CD4-positive, alpha-beta T cell treated with Interferon gamma for 1 hour (primary cell): ENCODE results near the gene RAB32.
A peak's percentile ranks its signal among the peaks of the same experiment; 100 is the strongest.
"Not testable (repeated sequence)": the region's sequence is repeated elsewhere in the genome, so short reads cannot be mapped to it uniquely, and the experiment has no call there.

ENCODE experiments used
- DNase-seq: peaks from one replicate; pipeline ENCODE4 v3.0.0-alpha.2; 2020

The RAB32 gene

GRCh38 chr6:146543211-146543939 lies at the start of gene RAB32:
TSS of gene RAB32 (plus strand) at chr6:146543833. CDS start at chr6:146543872, 39 bp downstream.
- DNase-seq, result peak; percentile 81

- DNase-seq, result no peak
These were observed 45.3 kb upstream of the RAB32 start for GRCh38 chr6:146498309-146498708.

DNA sequence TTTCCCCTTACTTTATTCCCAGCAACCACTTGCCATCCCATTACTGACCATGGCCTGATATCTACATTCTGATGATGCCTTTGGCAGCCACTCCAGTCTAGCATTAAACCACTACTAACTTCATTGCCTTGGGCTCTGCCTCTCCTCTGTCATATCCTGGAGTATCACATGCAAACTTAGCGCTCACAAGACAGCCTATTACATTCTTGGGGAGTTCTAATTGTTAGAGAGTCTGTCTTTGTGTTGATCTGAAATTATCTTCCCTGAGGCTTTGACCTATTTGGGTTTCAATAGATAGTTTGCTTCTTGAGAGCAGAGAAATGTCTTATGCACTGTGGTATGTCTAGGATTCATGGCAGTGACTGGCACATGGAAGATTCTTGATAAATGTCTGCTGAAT lies 40.5 kb upstream of the RAB32 start:
- DNase-seq, result no peak

DNA sequence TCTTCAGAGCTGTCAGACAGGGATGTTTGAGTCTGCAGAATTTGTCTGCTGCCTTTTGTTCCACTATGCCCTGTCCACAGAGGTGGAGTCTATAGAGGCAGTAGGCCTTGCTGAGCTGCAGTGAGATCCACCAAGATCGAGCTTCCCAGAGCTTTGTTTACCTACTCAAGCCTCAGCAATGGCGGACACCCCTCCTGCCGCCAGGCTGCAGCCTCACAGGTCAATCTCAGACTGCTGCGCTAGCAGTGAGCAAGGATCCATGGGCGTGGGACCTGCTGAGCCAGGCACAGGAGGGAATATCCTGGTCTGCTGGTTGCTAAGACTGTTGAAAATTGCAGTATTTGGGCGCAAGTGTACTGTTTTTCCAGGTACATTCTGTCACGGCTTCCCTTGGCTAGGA lies 28.4 kb upstream of the RAB32 start:
- no peak for DNase-seq

DNA sequence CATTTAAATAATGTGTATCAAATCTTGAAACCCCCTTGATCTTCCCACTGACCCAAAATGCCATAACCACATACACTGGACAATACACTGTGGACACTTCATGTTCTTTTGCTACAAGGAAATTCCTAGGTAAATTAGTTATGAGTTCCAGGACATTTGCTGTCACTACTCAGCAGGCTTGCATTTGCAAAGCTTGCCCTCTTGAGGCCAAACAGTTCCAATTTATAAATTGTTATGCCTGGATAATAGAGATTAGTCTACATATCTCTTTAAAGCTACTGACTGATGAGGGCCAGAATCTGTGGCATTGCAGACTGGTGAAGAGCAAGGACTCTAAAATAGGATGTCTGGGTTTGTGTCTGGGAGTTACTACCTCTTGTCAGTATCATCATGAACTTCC lies 17.4 kb upstream of the RAB32 start:
- no peak for DNase-seq

- DNase-seq, result no peak
These were observed 10.9 kb upstream of the RAB32 start for GRCh38 chr6:146532702-146533101.

DNA sequence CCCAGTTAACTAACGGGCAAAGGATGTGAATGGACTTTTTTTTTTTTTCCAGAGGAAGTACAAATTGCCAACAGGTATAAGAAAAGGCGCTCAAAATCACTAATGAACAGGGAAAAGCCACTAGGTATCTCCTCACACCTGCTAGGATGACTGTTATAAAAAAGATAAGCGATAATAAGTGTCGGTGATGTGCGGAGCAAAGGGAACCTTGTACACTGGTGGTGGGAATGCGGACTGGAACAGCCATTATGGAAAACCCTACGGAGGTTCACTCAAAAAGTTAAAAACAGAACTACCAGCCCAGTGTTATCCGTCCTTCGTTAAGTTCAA lies 787 bp upstream of the RAB32 start:
- DNase-seq, result no peak

DNA sequence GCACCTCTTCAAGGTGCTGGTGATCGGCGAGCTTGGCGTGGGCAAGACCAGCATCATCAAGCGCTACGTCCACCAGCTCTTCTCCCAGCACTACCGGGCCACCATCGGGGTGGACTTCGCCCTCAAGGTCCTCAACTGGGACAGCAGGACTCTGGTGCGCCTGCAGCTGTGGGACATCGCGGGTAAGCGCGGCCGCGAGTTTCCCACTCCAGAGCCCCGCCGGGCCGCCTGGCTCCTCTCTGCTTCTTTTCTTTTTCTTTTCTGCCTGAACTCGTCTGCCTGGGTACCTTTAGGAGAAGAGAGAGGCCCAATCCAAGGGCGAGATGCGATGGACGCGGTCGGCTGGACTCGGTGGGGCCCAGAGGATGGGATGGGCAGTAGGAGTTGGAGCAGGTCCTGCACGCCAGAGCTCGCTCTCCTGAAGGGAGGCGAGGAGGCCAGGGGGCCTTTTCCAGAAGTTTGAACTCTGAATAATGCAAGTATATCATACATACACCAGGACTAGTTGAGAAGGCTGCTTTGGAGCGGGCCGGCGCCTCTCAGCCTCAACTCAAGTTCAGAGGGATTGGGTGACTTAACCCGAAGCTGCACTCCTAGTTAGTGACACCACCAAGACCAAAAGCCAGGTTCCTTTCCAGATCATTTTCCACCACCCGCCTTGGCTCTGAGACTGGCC lies 445 bp downstream of the RAB32 start:
- no peak for DNase-seq

DNA sequence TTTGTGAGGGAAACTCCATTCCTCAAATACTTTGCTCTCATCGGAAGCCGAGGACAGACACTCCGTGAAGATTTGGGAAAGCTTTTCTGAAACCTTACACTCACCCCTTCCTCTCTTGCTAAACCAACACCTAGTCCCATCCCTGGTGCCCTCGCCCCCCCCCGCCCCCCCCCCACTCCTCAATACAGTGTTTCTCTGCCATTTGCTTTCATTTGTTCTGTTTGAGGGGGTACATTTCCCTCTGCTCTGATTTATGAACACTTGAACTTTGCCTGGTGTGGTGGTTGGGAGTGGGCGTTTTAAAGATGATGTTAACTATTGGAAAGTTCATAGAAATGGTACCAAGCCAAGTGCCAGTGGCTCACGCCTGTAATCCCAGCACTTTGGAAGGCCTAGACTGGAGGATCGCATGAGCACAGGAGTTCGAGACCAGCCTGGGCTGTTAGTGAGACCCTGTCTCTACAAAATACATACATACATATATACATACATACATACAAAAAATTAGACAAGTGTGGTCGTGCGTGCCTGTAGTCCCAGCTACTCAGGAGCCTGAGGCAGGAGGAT lies 1.1 kb downstream of the RAB32 start:
- no peak for DNase-seq

DNA sequence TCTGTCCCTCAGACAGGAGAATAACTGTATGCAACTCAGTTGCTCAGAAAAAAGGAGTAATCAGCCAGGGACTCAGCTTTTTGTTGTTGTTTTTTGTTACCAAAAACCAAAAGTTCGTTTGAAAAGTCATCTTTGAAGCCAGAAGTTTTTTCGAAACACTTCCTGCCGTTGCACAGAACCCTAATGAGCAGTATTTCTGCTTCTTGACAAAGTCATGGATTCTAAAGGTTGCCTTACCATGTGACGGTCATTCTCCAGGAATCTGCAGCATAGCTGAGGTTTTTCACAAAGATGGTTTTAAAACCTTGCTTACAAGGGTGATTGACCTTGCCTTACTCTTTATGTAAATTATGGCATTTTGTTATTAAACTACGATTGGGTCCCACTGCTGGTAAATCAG lies 1.9 kb downstream of the RAB32 start:
- DNase-seq, result no peak

GRCh38 chr6:146546443-146547043 lies 2.9 kb downstream of the RAB32 start:
- no peak for DNase-seq

- DNase-seq, result no peak
These were observed 4.3 kb downstream of the RAB32 start for GRCh38 chr6:146547889-146548288.

DNA sequence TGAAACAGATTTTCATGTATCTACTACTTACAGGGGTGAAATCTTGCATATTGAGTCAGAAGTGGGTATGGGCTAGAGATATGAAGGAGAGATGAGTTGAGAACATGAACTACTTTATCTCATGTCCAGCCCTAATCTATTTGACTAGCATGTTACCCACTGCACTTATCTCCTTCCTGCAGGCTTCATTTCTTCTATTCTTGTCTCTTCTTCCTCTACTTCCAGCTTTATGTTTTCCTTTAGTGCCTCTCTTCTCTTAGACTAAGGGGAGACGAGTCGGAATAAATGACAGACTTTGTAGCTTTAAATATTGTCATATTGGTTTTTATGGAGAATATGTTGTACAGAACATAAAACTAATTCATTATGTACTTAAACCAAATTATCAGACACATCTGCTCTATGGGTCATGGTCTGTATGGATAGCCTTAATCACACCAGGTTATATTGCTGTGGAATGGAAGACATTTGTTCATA lies 5.3 kb downstream of the RAB32 start:
- no peak for DNase-seq

GRCh38 chr6:146550911-146551310 lies 7.3 kb downstream of the RAB32 start:
- no peak for DNase-seq

- DNase-seq, result no peak
These were observed 7.9 kb downstream of the RAB32 start for GRCh38 chr6:146551545-146551944.

GRCh38 chr6:146553377-146554135 lies 9.9 kb downstream of the RAB32 start:
- DNase-seq, result no peak

DNA sequence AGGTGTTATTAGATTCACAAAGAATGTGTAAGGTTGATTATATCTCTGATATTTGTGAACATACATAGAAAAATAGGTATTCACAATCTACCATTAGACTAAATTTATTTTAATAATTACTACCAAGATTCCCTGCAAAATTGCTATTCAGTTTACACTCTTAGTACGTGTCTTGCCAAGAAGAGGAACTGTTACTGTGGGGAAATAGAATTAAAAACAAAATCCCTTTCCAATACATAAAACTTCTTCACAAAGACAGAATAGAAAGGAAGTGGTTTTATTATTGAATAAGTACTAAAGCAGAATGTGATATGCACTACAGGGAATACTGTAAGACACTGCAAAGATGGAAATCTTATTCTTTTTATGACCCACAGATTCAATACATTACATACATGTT lies 17.0 kb downstream of the RAB32 start:
- no peak for DNase-seq

- DNase-seq, result not testable (repeated sequence)
These were observed 23.0 kb downstream of the RAB32 start for GRCh38 chr6:146566661-146567060.

DNA sequence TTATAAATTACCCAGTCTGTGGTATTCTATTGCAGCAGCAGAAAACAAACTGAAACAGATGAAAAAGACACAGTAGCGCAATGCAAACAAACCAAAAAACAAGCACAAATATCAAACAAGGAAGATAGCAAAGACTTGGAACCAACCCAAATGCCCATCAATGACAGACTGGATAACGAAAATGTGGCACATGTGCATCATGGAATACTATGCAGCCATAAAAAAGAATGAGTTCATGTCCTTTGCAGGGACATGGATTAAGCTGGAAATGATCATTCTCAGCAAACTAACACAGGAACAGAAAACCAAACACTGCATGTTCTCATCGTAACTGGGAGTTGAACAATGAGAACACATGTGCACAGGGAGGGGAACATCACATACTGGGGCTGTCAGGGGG lies 25.0 kb downstream of the RAB32 start:
- DNase-seq, result not testable (repeated sequence)

- DNase-seq, result no peak
These were observed 30.6 kb downstream of the RAB32 start for GRCh38 chr6:146574211-146574610.

DNA sequence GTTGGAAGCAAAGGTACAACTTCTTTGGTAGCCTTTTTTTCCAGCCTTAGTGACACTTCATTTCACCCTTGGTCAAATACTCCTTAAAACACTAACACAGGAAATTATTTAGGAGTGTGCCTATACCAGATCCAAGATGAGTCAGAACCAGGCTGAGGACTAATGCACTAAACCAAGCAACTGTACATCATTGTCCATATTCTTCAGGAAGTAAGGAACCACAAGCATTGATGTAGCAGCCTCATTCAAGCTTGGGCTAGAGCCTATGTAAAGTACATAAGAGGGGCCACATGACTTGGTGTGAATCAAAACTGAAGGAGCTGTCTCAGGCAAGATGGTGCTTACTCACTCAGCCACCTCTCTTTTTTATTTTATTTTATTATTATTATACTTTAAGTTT lies 34.4 kb downstream of the RAB32 start:
- no peak for DNase-seq

DNA sequence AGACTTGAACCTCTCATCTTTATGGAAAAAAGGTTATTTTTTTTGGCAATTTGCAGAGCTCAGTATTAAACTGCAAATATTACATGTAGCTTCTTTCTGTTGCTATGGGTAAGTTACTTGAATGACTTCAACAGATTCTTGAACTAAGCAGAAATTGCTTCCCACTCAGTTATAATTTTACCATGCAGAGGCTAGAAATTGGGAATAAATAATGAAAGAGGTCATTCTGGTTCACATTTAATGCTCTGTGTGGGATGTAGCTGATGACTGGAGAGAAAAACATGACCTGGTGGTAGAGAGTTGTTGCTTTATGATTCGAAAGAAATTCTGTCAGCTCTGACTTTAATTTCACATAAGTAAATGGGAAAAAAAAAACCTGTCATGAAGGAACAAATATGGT lies 38.3 kb downstream of the RAB32 start:
- no peak for DNase-seq

GRCh38 chr6:146582857-146583256 lies 39.2 kb downstream of the RAB32 start:
- DNase-seq, result peak; percentile 42
